ENCODE measurements around the gene RPLP2.

- TF ChIP-seq MAX (IDR thresholded peaks at IDR 0.05; ENCODE audit: low read depth, low read length): no peak
- TF ChIP-seq CTCF (IDR thresholded peaks at IDR 0.05; ENCODE audit: low read depth, low read length): no peak
- no peak for TF ChIP-seq POLR2A (IDR thresholded peaks at IDR 0.05; ENCODE audit: extremely low read depth, insufficient read length)
Measured at GRCh38 chr11:764322-765024, 45.3 kb upstream of the RPLP2 start.

All from NB4 (cell line).